ENCODE results near the gene TCF7L2.
A peak's percentile ranks its signal among the peaks of the same experiment; 100 is the strongest.

The TCF7L2 gene

GRCh38 chr10:113122947-113123346 is 172.9 kb downstream of the TCF7L2 start:
- TF ChIP-seq, protein P1, sequence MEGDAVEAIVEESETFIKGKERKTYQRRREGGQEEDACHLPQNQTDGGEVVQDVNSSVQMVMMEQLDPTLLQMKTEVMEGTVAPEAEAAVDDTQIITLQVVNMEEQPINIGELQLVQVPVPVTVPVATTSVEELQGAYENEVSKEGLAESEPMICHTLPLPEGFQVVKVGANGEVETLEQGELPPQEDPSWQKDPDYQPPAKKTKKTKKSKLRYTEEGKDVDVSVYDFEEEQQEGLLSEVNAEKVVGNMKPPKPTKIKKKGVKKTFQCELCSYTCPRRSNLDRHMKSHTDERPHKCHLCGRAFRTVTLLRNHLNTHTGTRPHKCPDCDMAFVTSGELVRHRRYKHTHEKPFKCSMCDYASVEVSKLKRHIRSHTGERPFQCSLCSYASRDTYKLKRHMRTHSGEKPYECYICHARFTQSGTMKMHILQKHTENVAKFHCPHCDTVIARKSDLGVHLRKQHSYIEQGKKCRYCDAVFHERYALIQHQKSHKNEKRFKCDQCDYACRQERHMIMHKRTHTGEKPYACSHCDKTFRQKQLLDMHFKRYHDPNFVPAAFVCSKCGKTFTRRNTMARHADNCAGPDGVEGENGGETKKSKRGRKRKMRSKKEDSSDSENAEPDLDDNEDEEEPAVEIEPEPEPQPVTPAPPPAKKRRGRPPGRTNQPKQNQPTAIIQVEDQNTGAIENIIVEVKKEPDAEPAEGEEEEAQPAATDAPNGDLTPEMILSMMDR (IDR thresholded peaks at IDR 0.05; ENCODE audit: insufficient read depth, missing control alignments) = no peak
- no peak for FAIRE-seq
- no peak for DNase-seq (ENCODE audit: insufficient read length, low spot score)

- no peak for FAIRE-seq
- TF ChIP-seq, protein P1 (IDR thresholded peaks at IDR 0.05; ENCODE audit: insufficient read depth, missing control alignments) = no peak
- DNase-seq (ENCODE audit: insufficient read length, low spot score) = no peak
Measured at GRCh38 chr10:113124724-113125123, 174.7 kb downstream of the TCF7L2 start.

DNA sequence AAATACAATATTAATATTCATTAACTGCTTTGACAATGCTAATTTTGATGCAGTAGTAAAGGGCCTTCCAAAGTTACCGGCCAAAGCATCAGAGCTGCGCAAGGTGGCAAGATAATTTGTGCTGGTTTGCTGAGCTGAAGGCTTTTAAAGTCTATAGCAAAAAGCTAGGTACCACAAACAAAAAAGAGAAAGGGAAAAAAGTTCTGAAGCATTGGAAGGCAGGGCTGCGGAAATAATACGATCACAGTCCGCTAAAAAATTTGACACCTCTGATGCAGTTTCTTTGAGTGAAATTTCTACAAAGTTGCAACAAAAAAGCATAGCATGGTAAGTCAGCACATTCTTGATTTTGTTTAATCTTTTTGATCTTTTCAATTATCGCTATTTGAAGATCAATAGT is 175.6 kb downstream of the TCF7L2 start:
- no peak for FAIRE-seq
- TF ChIP-seq, protein P1 (IDR thresholded peaks at IDR 0.05; ENCODE audit: insufficient read depth, missing control alignments) = no peak
- no peak for DNase-seq (ENCODE audit: insufficient read length, low spot score)

DNA sequence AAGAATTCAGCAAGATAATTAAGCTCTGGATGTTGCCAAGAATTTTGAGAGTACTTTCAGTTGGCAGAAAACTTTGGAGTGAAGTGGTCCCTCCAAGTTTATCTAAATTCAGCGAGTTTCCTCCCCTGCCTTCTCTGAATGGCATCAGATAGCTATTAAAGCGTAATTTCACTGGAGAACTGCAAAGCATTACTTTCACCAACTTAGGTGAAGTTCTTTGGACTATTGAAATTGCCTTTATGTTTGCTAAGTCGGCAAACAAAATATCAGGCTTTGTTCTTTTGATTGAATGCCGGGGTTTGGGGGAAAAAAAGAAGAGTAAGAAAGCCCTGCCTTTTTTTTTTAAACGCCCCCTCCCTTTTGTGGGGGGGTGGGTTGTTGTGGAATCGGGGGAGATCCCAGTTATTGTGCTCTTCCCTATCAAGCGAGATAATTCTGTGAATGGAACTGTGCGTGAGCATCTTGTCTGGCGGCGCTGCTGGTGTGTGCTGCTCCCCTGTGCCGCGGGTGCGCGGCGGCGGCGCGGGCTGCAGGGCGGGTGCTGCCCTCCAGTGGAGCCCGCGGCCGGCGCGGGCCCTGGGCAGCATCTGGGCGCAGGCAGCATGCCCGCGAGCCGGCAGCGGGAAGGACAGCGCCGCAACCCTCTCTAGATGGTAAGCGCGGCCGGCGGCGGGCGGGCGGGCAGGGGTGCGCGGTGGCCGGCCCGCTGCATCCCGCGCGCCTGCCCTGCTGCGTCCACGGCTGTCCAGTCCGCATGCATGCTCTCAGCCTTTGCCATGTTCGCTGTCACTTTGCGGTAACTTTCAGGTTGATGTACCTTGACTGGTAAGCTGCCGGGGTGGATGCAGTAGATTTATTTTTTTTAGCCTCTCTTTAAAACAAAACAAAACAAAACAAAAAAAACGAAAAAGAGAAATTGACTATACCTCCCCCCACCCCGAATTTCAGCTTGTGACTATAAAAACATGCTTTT is 176.5 kb downstream of the TCF7L2 start:
- DNase-seq (ENCODE audit: insufficient read length, low spot score) = no peak
- no peak for FAIRE-seq
- TF ChIP-seq, protein P1 (IDR thresholded peaks at IDR 0.05; ENCODE audit: insufficient read depth, missing control alignments) = peak; percentile 54

- TF ChIP-seq, protein P1 (IDR thresholded peaks at IDR 0.05; ENCODE audit: insufficient read depth, missing control alignments) = no peak
- no peak for DNase-seq (ENCODE audit: insufficient read length, low spot score)
- no peak for FAIRE-seq
Measured at GRCh38 chr10:113127261-113127900, 177.3 kb downstream of the TCF7L2 start.

GRCh38 chr10:113127901-113128283 is 177.8 kb downstream of the TCF7L2 start:
- DNase-seq (ENCODE audit: insufficient read length, low spot score) (no peak), FAIRE-seq (no peak)
- TF ChIP-seq, protein P1 (IDR thresholded peaks at IDR 0.05; ENCODE audit: insufficient read depth, missing control alignments) = no peak
